Measurements from ENCODE around the gene QSOX2.

DNA sequence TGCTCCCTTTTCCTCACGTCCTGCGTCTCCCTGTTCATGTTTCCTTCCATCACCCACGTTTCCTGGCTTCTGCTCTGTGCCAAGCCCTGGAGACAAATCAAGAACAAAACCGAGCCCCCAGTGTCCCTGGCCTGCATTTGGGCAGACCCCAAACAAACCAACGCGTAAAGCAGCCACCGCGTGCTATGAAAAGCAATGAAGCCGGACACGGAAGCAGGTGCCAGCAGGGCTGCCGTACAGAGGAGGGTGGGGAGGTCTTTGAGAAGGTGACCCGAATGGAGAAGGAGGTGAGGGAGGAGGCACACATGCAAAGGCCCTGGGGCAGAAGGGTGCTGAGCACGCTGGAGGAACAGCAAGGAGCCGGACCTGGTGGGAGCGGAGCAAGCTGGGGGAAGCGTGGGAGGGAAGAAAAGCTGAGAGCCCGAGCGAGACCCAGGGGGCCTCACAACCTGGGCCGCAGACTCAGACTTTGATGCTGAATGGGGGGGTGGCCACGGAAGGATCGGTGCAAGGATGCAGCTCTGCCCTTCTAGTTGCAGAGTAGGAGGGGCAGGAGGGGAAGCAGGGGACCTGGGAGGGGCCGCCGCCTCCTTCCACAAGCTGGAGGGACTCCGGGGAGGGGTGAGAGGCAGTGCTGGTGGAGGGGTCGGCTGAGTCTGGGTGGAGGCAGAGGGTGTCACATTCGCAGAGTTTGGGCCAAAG lies 1.4 kb upstream of the QSOX2 start:
- TF ChIP-seq, protein P1, sequence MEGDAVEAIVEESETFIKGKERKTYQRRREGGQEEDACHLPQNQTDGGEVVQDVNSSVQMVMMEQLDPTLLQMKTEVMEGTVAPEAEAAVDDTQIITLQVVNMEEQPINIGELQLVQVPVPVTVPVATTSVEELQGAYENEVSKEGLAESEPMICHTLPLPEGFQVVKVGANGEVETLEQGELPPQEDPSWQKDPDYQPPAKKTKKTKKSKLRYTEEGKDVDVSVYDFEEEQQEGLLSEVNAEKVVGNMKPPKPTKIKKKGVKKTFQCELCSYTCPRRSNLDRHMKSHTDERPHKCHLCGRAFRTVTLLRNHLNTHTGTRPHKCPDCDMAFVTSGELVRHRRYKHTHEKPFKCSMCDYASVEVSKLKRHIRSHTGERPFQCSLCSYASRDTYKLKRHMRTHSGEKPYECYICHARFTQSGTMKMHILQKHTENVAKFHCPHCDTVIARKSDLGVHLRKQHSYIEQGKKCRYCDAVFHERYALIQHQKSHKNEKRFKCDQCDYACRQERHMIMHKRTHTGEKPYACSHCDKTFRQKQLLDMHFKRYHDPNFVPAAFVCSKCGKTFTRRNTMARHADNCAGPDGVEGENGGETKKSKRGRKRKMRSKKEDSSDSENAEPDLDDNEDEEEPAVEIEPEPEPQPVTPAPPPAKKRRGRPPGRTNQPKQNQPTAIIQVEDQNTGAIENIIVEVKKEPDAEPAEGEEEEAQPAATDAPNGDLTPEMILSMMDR (conservative IDR thresholded peaks at IDR 0.05; ENCODE audit: low read length) = no peak
- TF ChIP-seq EZH2phosphoT487 (IDR thresholded peaks at IDR 0.05; ENCODE audit: borderline replicate concordance) = no peak

All from Loucy (cell line).